GM12874 (cell line): ENCODE measurements around the gene MRPL20.

Experiments
- TF ChIP-seq, protein P1 (sequence below): IDR thresholded peaks from 2 replicates; pipeline ENCODE4 v1.5.1; 2011; ENCODE audit warnings: low read depth, mild to moderate bottlenecking, control low read depth, low read length, moderate library complexity; ENCODE audit not compliant: insufficient read depth

The MRPL20 gene

DNA sequence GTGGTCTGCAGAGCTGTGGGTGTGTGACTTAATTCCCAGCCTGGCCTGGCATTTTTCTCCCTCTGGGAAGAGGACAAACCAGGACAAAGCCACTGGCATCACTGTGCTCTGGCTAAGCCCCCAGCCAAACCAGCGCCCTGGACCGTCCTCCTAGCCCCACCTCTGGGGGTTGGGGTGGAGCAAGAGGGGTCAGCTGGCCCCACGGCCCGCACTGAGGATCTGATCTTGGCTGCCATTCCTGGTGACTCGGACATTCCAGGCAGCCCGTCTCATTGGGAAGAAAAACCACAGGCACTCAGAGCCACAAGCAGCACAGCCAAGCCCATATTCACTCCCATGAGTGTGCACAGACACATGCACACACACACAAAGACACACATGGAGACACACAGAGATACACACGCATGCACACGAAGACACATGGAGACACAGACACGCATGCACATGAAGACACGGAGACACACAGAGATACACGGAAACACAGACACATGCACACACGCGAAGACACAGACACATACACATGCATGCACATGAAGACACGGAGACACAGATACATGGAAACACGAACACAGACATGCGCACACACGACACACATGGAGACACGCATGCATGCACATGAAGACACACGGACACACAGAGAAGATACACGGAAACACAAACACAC, 46.5 kb downstream of the MRPL20 start:
- TF ChIP-seq, protein P1, sequence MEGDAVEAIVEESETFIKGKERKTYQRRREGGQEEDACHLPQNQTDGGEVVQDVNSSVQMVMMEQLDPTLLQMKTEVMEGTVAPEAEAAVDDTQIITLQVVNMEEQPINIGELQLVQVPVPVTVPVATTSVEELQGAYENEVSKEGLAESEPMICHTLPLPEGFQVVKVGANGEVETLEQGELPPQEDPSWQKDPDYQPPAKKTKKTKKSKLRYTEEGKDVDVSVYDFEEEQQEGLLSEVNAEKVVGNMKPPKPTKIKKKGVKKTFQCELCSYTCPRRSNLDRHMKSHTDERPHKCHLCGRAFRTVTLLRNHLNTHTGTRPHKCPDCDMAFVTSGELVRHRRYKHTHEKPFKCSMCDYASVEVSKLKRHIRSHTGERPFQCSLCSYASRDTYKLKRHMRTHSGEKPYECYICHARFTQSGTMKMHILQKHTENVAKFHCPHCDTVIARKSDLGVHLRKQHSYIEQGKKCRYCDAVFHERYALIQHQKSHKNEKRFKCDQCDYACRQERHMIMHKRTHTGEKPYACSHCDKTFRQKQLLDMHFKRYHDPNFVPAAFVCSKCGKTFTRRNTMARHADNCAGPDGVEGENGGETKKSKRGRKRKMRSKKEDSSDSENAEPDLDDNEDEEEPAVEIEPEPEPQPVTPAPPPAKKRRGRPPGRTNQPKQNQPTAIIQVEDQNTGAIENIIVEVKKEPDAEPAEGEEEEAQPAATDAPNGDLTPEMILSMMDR: no peak

DNA sequence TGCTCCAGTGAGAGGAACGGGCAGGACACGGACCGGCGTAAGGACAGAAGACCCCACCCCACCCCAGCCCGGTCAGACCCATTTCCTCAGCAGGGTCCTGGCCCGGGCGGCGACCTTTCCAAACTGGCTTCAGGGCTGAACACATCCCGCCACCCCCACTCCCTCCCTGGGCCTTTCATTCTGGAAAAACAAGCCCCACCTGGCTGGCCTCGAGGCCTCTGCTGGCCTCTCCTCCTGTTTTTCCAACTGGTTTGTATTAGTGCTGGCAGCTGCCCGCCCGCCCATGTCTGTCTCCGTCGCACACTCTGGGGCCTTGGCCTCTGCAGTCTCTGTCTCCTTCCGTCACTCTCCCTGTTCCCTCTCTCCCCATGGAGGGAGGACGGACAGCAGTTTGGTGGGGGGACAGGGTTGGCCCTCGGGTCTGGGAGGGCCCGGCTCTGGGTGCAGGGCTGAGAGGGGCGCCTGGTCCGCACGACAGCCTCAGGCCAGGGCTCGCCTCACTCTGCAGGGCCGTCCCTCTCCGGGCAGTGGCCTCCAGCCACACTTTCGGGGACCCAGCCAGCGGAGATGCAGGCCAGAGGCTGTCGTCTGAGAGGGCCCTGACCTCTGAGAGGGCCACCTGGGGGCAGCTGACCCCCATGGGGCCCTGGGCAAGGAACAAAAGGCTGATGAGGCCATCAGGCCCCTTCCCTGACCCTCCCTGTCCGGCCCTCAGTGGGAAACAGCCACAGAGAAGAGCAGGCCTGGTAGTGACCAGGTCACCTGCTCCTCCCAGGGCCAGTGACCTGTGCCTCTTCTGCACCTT, 47.2 kb downstream of the MRPL20 start:
- TF ChIP-seq, protein P1: no peak

DNA sequence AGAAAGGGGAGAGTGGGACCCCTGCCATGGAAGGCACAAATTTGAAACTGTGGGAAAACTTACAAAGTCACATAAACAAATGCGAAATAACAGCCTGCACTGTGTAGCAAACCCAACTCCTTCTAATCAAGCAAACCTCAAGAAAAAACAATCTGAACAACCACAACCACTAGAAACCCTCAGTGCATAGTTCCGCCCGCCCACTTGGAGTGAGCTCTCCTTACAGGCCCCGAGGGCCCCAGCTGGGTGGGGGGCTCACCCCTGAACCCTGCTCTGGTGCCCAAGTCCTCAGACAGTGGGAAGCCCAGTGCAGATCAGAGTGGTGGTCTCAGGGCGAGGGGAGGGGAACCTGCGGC, 47.8 kb downstream of the MRPL20 start:
- TF ChIP-seq, protein P1: no peak

DNA sequence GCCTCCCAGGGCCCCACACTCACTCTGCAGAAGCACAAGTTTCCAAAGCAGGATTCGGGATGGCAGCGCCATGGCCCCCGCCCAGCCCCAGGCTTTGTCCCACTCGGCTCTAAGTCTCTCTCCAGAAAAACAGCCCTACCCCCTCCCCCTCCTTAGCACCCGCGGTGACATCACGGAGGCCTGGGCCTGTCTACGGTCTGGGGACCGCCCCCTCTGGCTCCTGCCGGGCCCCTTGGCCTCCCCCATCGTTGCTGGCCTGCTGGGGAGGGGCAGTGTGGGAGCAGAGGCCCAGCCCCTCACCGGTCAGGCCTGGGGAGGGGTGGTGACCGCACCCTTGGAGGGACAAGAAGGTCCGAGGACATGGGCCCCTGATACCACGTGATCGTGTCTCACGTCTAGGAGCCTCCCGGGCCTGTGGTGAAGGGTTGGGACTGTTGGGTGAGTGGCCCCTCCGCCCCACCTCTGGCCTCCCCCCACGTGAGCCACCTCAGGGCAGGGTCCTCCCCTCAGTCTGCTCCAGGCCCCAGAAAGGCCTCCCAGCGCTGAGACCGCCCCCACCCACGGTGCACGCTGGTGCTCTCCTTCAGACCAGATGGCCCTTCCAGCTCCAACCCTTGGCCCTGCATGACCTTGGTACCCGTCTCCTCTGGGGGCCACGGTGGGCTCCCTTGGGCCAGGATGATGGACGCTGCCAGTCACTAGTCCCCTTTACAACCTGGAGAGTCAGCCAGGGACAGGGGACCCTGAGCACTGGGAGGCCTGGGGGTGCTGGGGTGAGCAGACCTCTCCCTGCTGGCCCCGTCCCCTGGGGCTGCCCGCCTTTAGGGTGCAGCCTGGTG, 48.4 kb downstream of the MRPL20 start, which contains the start of gene MXRA8:
MXRA8 (minus strand) TSS at position 123 of the 839 bp plus-strand sequence; CDS start at position 72, 51 bp downstream.
- TF ChIP-seq, protein P1: no peak

DNA sequence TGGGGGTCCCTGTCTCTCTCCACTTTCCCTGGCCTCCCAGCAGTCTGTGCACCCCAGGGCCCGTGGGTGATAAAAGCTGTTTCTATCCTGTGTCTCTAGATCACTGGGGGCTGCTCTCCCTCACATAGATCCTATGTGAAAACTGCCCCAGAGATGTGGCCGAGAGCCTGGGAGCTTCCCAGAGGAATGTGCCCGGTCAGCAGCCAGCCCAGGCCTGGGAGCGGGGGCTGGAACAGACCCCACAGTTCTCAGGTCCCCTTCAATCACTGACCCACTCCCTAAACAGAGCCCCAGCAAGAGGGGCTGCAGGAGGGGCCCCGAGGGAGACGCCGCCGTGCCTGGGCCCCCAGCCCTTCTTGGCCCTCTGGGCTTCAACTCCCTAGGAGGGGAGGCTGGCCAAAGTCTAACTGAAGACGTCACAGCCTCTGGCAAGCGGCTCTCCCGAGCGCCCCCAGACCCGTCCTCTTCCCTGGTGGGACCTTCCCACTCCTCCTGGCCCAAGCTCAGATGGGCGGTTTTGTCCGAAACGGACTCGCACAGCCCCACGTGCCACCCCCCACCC, 49.1 kb downstream of the MRPL20 start:
- TF ChIP-seq, protein P1: no peak

DNA sequence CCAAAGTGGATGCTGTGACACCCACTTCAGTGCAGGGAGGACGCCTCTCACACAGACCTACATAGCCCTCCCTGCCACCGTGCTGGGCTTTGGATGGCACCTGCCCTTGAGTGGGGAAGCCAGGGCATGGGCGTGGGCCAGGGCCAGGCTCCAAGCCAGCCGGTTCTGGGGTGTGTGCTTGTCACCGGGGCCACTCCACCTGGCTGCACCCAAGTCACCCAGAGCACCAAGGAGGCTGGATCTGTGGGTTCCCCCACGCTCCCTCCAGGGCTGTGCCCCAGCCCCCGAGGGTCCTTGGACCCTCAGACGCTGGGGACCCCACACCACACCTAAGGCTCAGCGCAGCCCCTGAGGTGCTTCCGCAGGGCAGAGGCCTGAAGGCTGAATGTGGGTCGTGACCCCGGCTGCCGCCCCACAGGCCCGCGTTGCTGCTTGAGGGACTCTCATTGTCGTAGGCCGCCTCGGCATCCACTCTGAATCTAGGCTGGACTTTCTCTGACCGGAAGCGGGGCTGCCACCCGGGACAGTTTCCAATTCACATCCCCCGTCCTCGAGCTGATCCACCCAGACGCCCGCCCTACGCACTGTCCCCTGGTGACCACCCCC, 50.2 kb downstream of the MRPL20 start:
- TF ChIP-seq, protein P1: no peak
